ENCODE results near the gene TNS2.

GRCh38 chr12:53082637-53083175 lies 32.8 kb downstream of the TNS2 start:
- TF ChIP-seq POLR2A (IDR thresholded peaks at IDR 0.05) = no peak
- TF ChIP-seq CTCF (IDR thresholded peaks at IDR 0.05) = no peak

Data from transverse colon (tissue), 3 donors.